A549 (cell line): ENCODE data around the gene PAX1. TPM values are rescaled to one million over a fixed set of nuclear protein-coding genes. Genes with fewer than 3 reads are reported as not detected.
A peak's percentile ranks its signal among the peaks of the same experiment; 100 is the strongest.

ENCODE experiments used
- ATAC-seq, 2 experiments: fragments of 200-7000 bp in 1 of 2; fragments of >200 bp in 1 of 2; cut with Nextera tagmentation in 1 of 2; cut with Tn5 transposase in 1 of 2; 3 replicates each; pipeline versions ENCODE4 v1.8.0 to v1.9.1; 2018 to 2020; ENCODE audit warnings: mild to moderate bottlenecking in 1 of 2, moderate library complexity in 1 of 2
- CTCF ChIA-PET: fragments of 300-600 bp; sonication (Branson Sonifier 250); formaldehyde crosslinking; extraction: SDS; loops from one replicate; lab custom pipeline; 2021; ENCODE audit warnings: antibody characterized with exemption, inconsistent platforms; lab: Yijun Ruan, JAX
- POLR2A ChIA-PET: fragments of 350-600 bp; formaldehyde crosslinking; extraction: SDS; loops from one replicate; lab custom pipeline; 2021; ENCODE audit warnings: antibody characterized with exemption, inconsistent platforms; lab: Yijun Ruan, JAX
- DNase-seq, 2 experiments: peaks; one replicate each; pipeline versions ENCODE4 v3.0.0 to v3.0.0-alpha.2; 2011 to 2016; ENCODE audit warnings: low read depth in 1 of 2, low spot score in 1 of 2
- FAIRE-seq: peaks from 2 replicates; lab custom pipeline; 2011; peaks lifted over from hg19 to GRCh38; lab: Jason Lieb, UNC
- H3K27ac ChIP-seq, 2 experiments: fragments of >200 bp; sonication (Bioruptor Twin); formaldehyde crosslinking; 3 replicates each; pipeline ENCODE4 v1.5.1; 2016 to 2017
- H3K4me1 ChIP-seq: fragments of >200 bp; sonication (Bioruptor Twin); formaldehyde crosslinking; 3 replicates; pipeline ENCODE4 v1.6.1; 2016
- H3K4me2 ChIP-seq: fragments of >200 bp; sonication (Bioruptor Twin); formaldehyde crosslinking; 3 replicates; pipeline ENCODE4 v1.6.1; 2016
- H3K4me3 ChIP-seq: fragments of >200 bp; sonication (Bioruptor Twin); formaldehyde crosslinking; 3 replicates; pipeline ENCODE4 v1.5.1; 2016
- H3K9me3 ChIP-seq: fragments of >200 bp; sonication (Bioruptor Twin); formaldehyde crosslinking; 3 replicates; pipeline ENCODE4 v1.6.1; 2016
- CBX8 ChIP-seq: fragments of 200-600 bp; sonication (generic); IDR thresholded peaks from 2 replicates; pipeline ENCODE4 v1.6.1; 2016
- CHD4 ChIP-seq: fragments of 200-600 bp; sonication (generic); IDR thresholded peaks from 2 replicates; pipeline ENCODE4 v1.6.1; 2016; ENCODE audit warnings: antibody characterized with exemption, mild to moderate bottlenecking, borderline replicate concordance
- EHF ChIP-seq: fragments of 250-450 bp; sonication (Bioruptor Pico); IDR thresholded peaks from 2 replicates; pipeline ENCODE4 v1.5.0; 2020; ENCODE audit warnings: mild to moderate bottlenecking
- EHMT2 ChIP-seq: fragments of 200-600 bp; sonication (generic); IDR thresholded peaks from 2 replicates; pipeline ENCODE4 v1.6.1; 2016; ENCODE audit warnings: antibody characterized with exemption, low read depth, mild to moderate bottlenecking, moderate library complexity
- ESRRA ChIP-seq: fragments of 150-350 bp; IDR thresholded peaks from 2 replicates; pipeline ENCODE4 v1.6.1; 2014; ENCODE audit warnings: mild to moderate bottlenecking, low read length, borderline replicate concordance
- GATA3 ChIP-seq: IDR thresholded peaks from 2 replicates; pipeline ENCODE4 v1.6.1; 2012; ENCODE audit warnings: borderline replicate concordance
- HES2 ChIP-seq: fragments of >200 bp; sonication (Bioruptor Twin); formaldehyde crosslinking; IDR thresholded peaks from 2 replicates; pipeline ENCODE4 v1.6.1; 2016
- HOXA7 ChIP-seq: fragments of 250-450 bp; sonication (Bioruptor Pico); IDR thresholded peaks from 2 replicates; pipeline ENCODE4 v1.5.0; 2020; ENCODE audit warnings: mild to moderate bottlenecking, moderate library complexity
- JUN ChIP-seq, 2 experiments: fragments of >200 bp; sonication (Bioruptor Twin); formaldehyde crosslinking; IDR thresholded peaks; 2 replicates in 1 of 2; 3 replicates in 1 of 2; pipeline ENCODE4 v1.6.1; 2016 to 2017
- JUNB ChIP-seq: fragments of >200 bp; sonication (Bioruptor Twin); formaldehyde crosslinking; IDR thresholded peaks from 2 replicates; pipeline ENCODE4 v1.6.1; 2016
- KDM1A ChIP-seq: fragments of 200-600 bp; sonication (generic); IDR thresholded peaks from 2 replicates; pipeline ENCODE4 v1.6.1; 2016; ENCODE audit warnings: low read depth, mild to moderate bottlenecking
- MAZ ChIP-seq: fragments of 150-350 bp; IDR thresholded peaks from 2 replicates; pipeline ENCODE4 v1.6.1; 2014; ENCODE audit warnings: antibody characterized with exemption, low read depth, low read length, borderline replicate concordance
- MYC ChIP-seq: IDR thresholded peaks from 2 replicates; pipeline ENCODE4 v1.6.1; 2012; ENCODE audit warnings: mild to moderate bottlenecking, inconsistent platforms, low read length, improper control_type of control experiment, borderline replicate concordance
- NPAS2 ChIP-seq: fragments of 250-450 bp; sonication (Bioruptor Pico); IDR thresholded peaks from 2 replicates; pipeline ENCODE4 v1.8.0; 2022; ENCODE audit warnings: mild to moderate bottlenecking, moderate library complexity, borderline replicate concordance
- NR3C1 ChIP-seq: fragments of >200 bp; sonication (Bioruptor Twin); formaldehyde crosslinking; IDR thresholded peaks from 3 replicates; pipeline ENCODE4 v1.6.1; 2017
- PBX3 ChIP-seq: IDR thresholded peaks from 2 replicates; pipeline ENCODE4 v1.6.1; 2012
- PHF8 ChIP-seq: fragments of 200-600 bp; sonication (generic); IDR thresholded peaks from 2 replicates; pipeline ENCODE4 v1.6.1; 2016; ENCODE audit warnings: low read depth, mild to moderate bottlenecking, antibody characterized with exemption, moderate library complexity, borderline replicate concordance
- RCOR1 ChIP-seq: fragments of 150-350 bp; IDR thresholded peaks from 2 replicates; pipeline ENCODE4 v1.6.1; 2014; ENCODE audit warnings: antibody characterized with exemption, low read length, low read depth
- SREBF2 ChIP-seq: fragments of 450-650 bp; IDR thresholded peaks from 2 replicates; pipeline ENCODE4 v1.6.1; 2014; ENCODE audit warnings: mild to moderate bottlenecking, moderate library complexity
- TP53 ChIP-seq: fragments of 250-450 bp; sonication (Bioruptor Pico); IDR thresholded peaks from 2 replicates; pipeline ENCODE4 v1.5.0; 2021; ENCODE audit warnings: mild to moderate bottlenecking, moderate library complexity
- ZFP36 ChIP-seq: fragments of 450-650 bp; IDR thresholded peaks from 2 replicates; pipeline ENCODE4 v1.6.1; 2014; ENCODE audit warnings: borderline replicate concordance; ENCODE audit not compliant: partially characterized antibody
- ZNF302 ChIP-seq: fragments of 250-450 bp; sonication (Bioruptor Pico); IDR thresholded peaks from 2 replicates; pipeline ENCODE4 v1.9.0; 2021; ENCODE audit warnings: inconsistent platforms, mild to moderate bottlenecking, moderate library complexity
- WGBS: methylation state at CpG from one replicate; pipeline ENCODE4 v1.1.6; 2017; ENCODE audit errors: missing lambda C conversion rate; 5-methylcytosine and 5-hydroxymethylcytosine counted together
- polyA minus RNA-seq: library from RNA; depleted of rRNA, polyadenylated mRNA; stranded (reverse); fragments of >200 nt; gene quantifications from 2 replicates; pipeline ENCODE4 v1.2.3, GENCODE V29; 2011; rRNA and poly(A)+ RNA removed
- polyA plus RNA-seq, 4 experiments: library from polyadenylated mRNA; depleted of rRNA in 3 of 4; stranded (reverse); fragments of >200 nt; fragmentation: RNase III in 1 of 4; extraction: RNeasy Plus Mini Kit Qiagen cat#74134 plus additional on column Dnase treatment in 1 of 4; gene quantifications; 2 replicates in 3 of 4; 3 replicates in 1 of 4; pipeline ENCODE4 v1.2.3, GENCODE V29; 2011 to 2017
- TF ChIP-seq, protein P1 (sequence below): fragments of 450-650 bp; IDR thresholded peaks from 2 replicates; pipeline ENCODE4 v1.6.1; 2014; ENCODE audit warnings: antibody characterized with exemption
- TF ChIP-seq, protein P2 (sequence below): fragments of >200 bp; sonication (Bioruptor Twin); formaldehyde crosslinking; IDR thresholded peaks from 3 replicates; pipeline ENCODE4 v1.5.1; 2016
- TF ChIP-seq, protein P3 (sequence below): IDR thresholded peaks from 2 replicates; pipeline ENCODE4 v1.6.1; 2012

The PAX1 gene
- polyA plus RNA-seq (2011; rRNA removed) (not detected in 2 replicates), polyA plus RNA-seq (2017; fragmentation: RNase III; extraction: RNeasy Plus Mini Kit Qiagen cat#74134 plus additional on column Dnase treatment) (not detected in 3 replicates), polyA minus RNA-seq (not detected in 2 replicates)
- 0.01 and 0.03 TPM in 2 replicates for polyA plus RNA-seq (2012; cell fraction: cytosol; rRNA removed)
- polyA plus RNA-seq (2012; cell fraction: nucleus; rRNA removed): 0.04 TPM in 1 of 2 replicates, not detected in the other

DNA sequence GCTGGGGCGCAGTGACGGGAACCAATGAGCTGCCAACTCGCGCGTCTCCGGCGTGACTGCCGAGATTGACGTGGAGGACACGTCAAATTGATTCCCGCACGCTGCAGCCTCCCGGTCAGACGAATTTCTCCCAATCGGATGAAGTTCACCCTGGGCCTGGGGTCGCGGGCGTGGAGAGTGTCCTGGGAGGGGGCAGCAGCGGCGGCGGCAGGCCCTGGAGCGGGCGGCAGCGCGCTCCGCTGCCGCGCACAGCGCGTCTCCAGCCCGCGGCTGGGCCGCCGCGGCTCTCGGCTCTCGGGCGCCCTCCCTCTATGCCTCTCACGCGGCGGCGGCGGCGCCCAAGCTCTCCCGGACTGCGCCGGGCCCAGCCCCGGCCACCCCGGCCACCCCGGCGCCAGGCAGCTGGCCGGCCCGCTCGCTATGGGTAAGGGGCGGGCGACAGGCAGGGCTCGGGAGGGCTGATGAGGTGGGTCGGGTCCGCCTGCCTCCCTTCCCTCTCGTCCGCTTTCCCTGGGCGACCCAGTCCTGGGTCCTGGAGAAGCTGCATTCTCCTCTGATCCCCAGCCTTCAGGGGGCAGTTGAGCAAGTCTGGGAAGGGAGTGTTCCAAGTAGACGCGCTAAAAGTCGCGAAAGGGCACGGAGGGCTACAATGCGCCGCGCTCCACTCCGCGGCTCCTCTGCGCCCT lies at the start of gene PAX1:
Gene PAX1 (plus strand): TSS at position 90 of the 686 bp plus-strand sequence. CDS start 49 bp downstream, at position 139.
- H3K9me3 ChIP-seq: no peaks in the 10 kb centered on the region; the same call in 2 of the 3 replicates
- 57% methylated on average over 43 of the region's 73 CpGs for WGBS
- POLR2A ChIA-PET: no interaction called here
- DNase-seq (peak in 1 of 2 experiments; percentile 16), ATAC-seq (peak; percentile 49 to 67; a peak in 5 of 6 replicates), FAIRE-seq (no peak)
- peak within 1 kb of the TSS; percentile 26; the same call in 2 of the 3 replicates for H3K4me3 ChIP-seq
- H3K4me2 ChIP-seq: peak within 1 kb of the TSS; percentile 66
- no peaks in the 10 kb centered on the region for H3K4me1 ChIP-seq
- TF ChIP-seq TP53 (CRISPR knock-in tag) (no peak), JUNB (no peak), SREBF2 (no peak), ESRRA (no peak), PBX3 (no peak), PHF8 (no peak), EHF (no peak), HES2 (no peak), EHMT2 (no peak), MAZ (no peak), KDM1A (no peak), MYC (no peak)
- TF ChIP-seq, protein P1, sequence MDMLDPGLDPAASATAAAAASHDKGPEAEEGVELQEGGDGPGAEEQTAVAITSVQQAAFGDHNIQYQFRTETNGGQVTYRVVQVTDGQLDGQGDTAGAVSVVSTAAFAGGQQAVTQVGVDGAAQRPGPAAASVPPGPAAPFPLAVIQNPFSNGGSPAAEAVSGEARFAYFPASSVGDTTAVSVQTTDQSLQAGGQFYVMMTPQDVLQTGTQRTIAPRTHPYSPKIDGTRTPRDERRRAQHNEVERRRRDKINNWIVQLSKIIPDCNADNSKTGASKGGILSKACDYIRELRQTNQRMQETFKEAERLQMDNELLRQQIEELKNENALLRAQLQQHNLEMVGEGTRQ: no peak
- TF ChIP-seq, protein P2, sequence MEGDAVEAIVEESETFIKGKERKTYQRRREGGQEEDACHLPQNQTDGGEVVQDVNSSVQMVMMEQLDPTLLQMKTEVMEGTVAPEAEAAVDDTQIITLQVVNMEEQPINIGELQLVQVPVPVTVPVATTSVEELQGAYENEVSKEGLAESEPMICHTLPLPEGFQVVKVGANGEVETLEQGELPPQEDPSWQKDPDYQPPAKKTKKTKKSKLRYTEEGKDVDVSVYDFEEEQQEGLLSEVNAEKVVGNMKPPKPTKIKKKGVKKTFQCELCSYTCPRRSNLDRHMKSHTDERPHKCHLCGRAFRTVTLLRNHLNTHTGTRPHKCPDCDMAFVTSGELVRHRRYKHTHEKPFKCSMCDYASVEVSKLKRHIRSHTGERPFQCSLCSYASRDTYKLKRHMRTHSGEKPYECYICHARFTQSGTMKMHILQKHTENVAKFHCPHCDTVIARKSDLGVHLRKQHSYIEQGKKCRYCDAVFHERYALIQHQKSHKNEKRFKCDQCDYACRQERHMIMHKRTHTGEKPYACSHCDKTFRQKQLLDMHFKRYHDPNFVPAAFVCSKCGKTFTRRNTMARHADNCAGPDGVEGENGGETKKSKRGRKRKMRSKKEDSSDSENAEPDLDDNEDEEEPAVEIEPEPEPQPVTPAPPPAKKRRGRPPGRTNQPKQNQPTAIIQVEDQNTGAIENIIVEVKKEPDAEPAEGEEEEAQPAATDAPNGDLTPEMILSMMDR: no peak
- TF ChIP-seq, all 56 proteins: peak for 0
- CTCF ChIA-PET: interaction anchor here (0.5 to 12.0 kb wide), 8 partner anchors 11 to 543 kb away, joined by 3 to 115 read pairs (median 4); no protein-coding TSS in a partner anchor
- no peak within 1 kb of the TSS for H3K27ac ChIP-seq

GRCh38 chr20:21656308-21657067 lies 49.0 kb upstream of the PAX1 start:
- Histone ChIP-seq H3K27ac (no peak overlapping the region), H3K4me1 (no peaks in the 10 kb centered on the region), H3K4me2 (no peak overlapping the region), H3K9me3 (no peaks in the 10 kb centered on the region), H3K4me3 (no peak overlapping the region)
- DNase-seq: no peak
- POLR2A ChIA-PET: no interaction called here
- ATAC-seq: no peak
- CTCF ChIA-PET: interaction anchor here (0.8 to 1.5 kb wide), 2 partner anchors 41 kb away, joined by 3 to 5 read pairs; no protein-coding TSS in a partner anchor
- FAIRE-seq: no peak
- TF ChIP-seq ZFP36 (no peak), JUNB (no peak), GATA3 (no peak), TP53 (CRISPR knock-in tag) (no peak), RCOR1 (no peak), PHF8 (no peak), HES2 (no peak), CHD4 (no peak), JUN (IDR thresholded peaks at IDR 0.05) (no peak), NR3C1 (no peak), CBX8 (no peak), HOXA7 (CRISPR knock-in tag) (no peak), ZNF302 (CRISPR knock-in tag) (no peak), EHMT2 (no peak), SREBF2 (no peak), NPAS2 (CRISPR knock-in tag) (no peak)
- TF ChIP-seq, protein P3, sequence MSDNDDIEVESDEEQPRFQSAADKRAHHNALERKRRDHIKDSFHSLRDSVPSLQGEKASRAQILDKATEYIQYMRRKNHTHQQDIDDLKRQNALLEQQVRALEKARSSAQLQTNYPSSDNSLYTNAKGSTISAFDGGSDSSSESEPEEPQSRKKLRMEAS: no peak
- 13% methylated on average over 7 of the region's 7 CpGs for WGBS
